GM18868 (cell line): ENCODE measurements around the gene PRKCA.

Experiments used
- ATAC-seq: cut with Tn5 transposase; IDR thresholded peaks from one replicate; pipeline ENCODE4 v1.9.1; 2021; ENCODE audit warnings: mild to moderate bottlenecking, moderate library complexity; ENCODE audit not compliant: unreplicated experiment

Gene PRKCA

DNA sequence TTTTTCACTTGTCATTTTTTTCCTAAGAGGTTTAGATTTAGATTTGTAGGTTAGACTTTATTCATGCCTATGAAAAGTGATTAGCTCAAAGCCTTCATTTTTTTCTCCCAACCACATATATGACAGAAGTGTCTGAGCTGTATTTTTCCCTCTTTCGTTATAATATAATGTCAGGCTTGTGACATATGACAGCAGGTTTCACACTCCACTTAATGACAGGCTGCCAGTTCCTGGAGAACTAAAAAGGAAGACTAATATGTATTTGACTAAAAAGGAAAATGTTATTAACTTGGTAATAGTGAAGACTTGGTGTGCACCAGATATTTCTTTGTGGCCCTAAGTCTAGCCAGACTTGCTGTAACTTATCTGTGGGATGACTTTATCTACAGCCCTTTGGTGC lies 331.8 kb downstream of the PRKCA start:
- no peak for ATAC-seq

DNA sequence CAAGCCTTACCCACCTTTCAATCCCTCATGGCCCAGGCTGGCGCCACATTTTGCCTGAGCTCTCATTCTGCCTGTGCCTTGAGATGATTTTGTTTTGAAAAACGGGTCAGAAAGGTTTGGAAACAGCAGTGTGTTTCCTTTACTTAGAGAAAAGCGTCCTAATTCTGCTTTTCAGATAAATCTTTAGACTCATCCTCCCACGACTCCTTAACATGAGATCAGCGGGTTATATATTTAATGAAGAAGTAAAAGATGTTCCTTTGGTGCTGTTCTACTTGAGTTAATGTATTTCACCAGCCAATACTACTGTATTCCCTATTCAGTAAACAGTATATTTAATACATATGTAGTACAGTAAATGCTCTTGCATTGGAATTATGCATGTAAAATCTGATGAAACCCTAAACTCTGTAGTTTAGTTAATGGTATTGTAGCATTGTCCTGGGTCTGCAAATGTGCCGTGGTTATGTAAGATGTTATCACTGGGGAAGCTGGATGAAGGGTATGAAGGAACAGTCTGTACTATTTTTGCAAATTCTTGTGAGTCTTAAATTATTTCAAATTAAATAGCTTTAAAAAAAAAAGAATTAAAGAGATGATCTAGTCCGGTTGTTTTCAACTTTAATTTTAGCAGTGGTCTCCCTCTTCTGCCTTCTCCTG lies 333.1 kb downstream of the PRKCA start:
- ATAC-seq: no peak

DNA sequence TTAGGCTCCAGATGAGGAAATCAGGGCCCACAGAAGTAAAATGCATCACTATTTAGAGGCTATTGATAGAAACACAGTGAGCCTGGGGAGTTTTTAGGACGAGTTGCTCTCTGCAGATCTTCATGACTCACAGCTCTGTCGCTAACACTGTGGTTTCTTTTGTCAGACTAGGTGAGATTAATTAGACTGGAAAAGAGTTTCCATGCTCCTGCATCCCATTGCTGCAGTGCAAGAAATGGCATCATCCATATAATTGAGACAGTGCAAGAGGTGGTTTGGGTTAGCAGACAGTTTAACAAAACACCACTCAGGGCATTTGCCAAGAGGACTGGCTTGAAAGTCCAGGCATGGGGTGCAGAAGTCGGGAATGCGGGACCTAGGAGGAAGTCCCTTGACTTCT lies 333.7 kb downstream of the PRKCA start:
- no peak for ATAC-seq

DNA sequence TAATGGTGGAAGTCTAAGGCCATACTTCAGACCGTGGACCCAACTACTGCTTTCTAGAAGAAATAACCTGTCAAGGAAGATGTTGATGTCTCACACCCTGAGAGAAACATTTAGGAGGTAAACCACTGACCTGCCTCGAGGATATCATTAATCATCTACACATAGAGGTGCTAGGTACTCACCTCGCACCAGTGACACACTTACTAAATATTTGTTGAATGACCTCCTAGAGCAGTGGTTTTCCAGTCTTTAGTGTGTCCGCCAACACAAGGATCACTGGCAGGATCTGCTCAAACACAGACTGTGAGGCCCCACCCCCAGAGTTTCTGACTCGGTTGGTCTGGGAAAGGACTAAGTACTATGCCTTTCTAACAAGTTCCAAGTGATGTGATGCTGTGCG lies 335.1 kb downstream of the PRKCA start:
- no peak for ATAC-seq

DNA sequence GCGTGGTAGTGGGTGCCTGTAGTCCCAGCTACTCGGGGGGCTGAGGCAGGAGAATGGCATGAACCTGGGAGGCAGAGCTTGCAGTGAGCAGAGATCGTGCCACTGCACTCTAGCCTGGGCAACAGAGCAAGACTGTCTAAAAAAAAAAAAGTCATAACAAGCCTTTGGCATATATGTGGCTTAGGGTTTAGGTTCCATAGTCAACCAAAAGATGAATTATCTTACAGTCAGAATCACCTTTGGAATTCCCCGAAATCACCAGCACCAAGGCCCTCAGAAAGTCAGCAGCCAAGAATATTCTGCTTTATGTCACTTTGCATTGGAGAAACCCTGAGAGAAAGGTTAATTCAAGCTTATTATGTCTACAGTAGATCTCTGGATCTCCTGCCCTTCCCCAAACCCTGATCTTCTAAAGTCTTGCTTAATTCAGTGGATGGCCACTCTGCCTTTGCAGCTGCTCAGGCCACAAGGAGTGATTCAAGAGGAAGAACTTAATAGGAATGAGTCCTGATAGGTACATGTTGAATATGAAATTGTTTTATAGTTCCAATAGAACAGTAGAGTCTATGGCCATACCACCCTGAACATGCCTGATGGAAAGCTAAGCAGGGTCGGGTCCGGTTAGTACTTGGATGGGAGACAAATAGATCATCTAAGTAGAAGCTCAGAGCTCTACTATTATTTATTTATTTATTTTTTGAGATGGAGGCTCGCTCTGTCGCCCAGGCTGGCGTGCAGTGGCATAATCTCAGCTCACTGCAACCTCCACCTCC lies 336.5 kb downstream of the PRKCA start:
- no peak for ATAC-seq

DNA sequence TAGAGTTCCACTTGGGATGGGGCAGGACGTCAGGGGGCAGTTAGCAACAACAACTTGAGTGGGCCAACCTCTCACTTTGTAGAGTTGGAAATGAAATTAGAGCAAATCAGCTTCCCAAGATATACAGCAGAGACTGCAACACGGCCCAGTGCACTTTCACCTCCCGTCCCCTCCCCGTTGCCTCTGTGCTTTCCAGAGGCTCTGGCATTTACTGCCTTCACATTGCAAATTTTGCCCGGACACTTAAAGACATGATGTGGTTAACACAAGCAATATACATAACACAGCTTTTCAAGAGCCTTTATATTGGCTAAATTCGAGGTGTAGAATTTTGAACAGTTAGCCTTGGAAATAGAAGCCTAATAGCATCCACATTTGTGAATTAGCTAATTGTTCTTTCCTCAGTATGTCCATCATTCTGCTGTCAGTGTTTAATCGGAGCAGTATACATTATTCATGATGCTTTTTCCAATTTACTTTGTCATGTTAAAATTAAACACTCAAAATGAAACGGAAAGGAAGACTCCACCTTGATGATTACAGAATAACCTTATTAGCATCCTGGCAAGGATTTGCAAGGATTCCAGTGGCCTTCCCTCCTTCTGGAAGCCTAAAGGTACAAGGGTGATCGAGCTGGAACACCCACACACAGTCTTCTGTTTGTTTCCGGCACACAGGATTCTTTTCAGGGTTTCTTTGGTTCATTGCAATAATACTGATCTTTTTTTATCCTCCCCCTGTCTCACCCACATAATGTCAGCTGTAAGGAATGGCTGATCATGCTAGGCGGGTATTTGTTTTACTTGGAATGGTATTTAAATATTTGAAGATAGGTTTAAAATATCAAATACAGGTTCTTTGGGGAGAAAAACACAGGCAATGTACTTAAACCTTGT lies 341.6 kb downstream of the PRKCA start:
- ATAC-seq: no peak

DNA sequence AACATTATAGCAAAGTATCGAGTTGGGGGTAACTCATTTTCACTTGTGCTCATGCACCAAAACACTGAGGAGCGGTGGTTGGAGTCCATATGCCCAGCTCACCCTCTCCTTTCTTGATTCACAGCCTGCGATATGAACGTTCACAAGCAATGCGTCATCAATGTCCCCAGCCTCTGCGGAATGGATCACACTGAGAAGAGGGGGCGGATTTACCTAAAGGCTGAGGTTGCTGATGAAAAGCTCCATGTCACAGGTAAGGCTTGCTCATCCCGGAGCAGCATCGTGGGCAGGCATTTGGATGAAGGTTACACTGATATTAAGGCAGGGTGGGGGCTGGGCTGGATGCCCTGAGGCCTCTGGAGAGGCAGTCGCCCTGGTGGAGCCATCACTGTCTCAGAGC lies 342.8 kb downstream of the PRKCA start:
- no peak for ATAC-seq

DNA sequence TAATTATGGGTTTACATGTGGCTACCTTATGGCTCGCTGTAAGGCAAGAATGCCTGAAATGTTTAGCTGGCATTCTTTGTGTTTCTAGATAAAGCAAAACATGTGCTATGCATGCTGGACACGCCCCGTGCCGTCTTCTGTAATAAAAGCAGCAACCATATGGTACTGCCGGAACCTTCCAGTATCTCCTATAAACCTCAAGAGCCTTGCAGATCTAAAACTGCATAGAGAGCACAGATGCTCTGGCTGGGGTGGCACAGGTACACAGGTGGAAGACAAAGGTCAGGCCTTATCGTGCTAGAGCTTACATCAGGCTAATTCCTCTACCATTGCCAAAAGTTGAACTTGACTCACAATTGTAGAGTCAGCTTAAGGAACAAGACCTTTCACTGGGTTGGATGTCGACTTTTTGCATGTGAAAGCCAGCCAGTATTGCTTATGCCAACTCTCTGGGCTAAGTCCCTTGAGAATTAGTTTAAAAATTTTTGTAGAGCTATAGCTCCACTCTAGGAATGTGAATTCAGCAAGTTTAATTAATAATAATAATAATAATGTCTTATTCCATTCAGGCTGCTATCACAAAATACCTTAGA lies 345.1 kb downstream of the PRKCA start:
- no peak for ATAC-seq

DNA sequence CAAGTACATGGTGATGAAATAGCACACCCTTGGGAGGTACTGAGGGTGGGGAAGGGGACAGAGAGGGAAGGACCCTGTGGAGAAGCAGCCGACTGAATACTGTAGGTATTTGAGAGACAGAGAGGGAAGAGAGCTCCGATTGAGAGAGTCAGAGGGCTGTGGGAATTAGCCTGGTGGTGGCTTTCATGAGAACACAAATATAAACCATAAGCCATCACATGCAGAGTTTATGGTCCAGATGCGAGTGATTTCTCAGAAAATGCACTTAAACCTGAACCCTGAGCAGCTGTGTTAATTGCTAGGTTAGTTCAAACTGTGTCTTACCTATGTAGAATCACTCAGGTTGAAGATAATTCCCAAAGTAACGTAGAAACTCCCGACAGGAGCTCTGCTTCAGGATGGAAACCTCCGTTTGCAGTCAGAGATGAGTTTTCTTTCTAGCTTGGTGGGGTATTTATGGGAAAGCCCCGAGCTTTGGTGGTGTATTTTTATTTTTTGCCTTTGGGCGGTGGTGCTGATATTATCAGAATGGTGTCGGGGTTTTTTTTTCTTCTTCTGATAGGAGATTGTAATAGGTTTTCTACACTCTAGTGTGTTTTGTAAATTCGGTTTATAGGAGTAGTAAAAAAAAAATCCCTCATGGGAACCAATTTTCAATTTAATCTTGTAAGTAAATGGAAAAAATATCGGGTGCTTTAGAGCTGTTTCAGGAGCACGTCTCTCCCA lies 347.6 kb downstream of the PRKCA start:
- ATAC-seq: no peak

DNA sequence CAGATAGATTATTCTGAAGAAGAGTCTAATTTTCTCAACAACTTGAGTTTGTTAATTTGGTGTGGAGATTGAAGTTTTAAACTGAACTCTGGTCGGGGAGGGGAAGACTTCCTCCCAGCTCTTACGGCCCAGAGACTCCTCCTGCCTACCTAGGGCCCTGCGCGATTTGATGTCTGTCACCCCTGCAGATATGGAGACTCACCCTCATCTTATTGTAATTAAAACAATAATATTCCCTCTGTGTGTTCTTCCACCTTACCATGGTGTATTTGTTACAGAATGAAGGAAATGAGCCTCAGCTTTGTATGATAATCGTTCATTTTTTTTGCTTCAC lies 348.1 kb downstream of the PRKCA start:
- ATAC-seq: no peak

DNA sequence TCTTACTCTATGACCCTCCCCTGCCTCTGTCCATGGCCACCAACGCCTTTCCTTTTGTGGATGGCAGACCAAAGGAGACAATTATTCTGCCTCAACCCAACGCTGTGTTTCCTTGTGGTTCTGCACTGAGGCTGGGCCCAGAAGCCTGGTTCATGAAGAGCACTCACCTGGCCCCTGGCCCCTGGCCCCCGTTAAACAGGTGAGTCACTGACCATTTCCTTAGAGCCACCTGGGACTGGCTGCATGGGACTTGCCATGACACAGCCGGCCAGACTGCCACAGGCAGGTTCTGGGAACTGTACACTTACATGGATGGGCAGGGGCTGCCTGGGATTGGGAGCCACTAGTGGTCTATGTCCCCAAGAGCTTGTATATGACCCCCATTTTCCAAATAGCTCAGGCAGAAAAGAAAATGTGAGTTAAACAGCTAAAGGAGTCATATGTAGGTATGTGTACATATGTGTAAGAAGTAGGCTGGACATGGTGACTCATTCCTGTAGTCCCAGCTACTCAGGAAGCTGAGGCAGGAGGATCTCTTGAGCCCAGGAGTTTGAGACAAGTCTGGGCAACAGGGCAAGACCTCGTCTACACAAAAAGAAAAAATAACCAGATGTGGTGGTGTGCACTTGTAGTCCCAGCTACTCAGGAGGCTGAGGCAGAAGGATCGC lies 350.6 kb downstream of the PRKCA start:
- ATAC-seq: no peak

DNA sequence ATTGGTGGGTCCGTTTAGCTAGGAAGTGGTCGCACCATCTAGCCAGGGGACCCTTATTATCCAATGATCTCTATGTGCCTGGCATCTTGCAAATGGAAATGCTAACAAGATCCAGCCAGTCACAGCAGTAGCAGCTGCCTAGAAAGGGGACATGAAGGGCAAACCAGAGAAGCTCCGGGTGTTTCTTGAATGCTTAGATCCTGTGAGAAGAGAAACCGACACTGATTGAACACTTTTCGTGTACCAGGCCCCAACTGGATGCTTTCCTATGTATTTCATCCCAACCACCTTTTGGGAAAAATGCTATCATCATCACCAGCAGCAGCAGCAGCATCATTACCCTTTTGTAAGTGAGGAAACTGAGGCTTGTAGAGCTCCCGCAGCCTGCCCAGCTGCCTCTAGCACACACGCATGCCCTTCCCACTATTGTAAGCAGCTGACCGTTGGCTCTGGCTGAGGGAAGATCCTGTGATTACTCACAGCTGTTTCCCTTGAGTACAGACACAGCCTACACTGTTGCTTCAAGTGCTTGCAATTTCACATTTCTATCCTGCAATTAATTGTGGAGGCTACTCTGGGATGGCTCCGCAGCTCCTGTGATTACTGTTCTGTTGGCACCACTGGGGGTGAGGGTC lies 351.8 kb downstream of the PRKCA start:
- no peak for ATAC-seq

DNA sequence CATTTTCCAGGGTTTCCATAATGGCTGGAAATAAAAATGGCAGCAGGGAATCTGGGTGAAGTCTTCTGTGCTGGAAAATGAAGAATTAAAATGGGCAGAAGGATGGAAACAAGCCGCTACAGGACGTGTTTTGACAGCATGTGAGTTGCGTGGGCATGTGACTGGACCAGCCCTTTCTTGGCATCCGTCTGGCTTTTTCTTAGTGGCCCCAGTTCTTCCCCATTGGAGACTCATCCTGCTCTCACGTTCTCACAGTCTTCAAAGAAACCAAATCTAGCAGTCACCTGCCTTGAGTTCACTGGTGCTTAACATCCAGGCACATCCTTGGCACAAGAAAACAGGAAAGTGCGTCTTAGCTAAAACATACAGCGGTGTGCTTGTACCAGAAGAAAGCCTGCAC lies 352.4 kb downstream of the PRKCA start:
- ATAC-seq: no peak

DNA sequence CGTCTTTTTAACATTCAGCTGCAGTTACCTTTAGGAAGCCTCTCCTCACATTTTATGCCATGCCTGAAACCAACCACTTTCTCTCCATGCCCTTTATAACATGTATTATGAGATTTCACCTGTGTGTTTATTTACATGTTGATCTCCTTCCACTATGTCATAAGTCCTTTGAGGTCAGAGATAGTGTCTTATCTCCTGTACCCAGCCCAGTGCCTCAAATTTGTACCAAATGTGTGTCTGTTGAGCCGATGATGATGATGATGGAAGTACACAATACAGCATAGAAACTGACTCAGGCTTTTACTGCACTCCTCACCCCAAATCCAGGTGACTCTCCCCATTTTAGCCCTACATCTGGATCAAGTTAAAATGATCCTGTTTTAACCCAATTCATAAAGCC lies 353.0 kb downstream of the PRKCA start:
- ATAC-seq: no peak

DNA sequence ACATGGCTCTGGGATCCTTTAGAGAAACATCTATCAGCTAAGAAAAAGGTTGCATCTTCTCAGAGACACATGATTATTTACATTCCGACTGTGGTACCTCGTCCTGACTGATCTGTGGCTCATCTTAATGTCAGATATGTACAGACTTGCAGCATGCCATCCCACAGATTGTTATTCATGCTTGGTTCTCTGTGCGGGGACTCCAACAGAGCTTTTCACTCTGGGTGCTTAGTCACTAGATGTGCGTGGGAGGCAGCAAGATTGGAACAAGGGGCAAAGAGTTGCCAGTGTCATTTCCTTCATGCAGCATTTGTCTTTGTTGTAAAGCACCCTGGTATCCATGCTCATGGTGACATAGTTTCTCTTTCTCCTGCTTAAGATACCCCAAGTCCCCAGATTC lies 353.4 kb downstream of the PRKCA start:
- no peak for ATAC-seq

DNA sequence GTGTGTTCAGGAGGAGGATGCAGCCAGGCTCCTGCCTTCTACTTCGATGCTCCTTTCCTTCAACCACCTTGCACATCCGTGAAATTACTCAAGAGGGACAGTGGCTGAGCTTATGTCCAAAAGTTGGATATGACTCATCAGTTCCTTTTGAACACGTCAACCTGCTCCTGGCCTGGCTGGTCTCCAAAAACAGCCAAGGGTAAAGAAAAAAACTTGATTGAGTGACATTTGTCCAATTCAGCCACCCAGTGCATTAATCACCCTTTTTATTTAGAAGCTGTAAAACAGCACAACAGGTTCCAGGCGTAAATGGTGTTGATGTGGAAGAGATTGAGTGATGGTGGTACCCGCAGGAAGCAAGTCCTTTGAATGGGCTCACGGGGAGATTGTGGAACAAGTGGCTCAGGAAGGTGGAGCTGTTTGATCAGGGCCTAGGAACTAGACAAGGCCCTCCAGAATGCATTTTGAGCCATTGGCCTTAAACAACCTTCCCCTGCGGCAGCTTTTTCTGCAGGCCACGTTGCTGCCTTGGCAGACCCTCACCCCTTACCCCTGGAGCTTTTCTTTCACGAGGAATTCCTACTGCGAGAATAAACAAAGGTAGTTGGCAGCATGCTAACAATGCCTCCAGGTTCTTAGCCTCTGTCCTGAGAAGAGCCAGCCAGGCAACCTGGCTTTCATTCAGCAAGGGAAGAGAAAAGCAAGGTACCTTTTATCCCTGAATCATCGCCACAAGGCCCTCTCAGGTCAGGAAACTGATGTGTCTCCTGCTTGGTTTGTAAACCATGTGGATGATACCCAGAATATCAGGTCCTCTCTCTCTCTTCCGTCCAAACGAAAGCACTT lies 359.2 kb downstream of the PRKCA start:
- ATAC-seq: no peak

DNA sequence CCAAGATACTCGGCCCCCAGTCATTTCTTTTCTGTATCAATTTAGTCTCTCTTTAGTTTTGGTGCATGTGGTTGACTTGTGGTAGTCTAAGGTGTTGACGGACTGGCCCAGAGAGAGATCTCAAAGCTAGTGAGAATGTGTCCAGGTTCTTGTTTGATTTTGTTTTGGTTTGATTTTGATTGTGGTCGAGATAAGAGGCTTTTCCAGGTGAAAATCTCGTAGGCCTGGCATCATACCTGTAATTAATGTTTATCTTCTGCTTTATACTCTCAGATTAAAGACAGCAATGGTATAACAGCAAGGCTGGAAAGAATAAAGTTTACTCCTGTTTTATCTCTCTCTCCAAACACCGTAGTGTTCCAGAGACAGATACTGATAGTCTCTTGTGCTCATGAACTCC lies 360.1 kb downstream of the PRKCA start:
- no peak for ATAC-seq

DNA sequence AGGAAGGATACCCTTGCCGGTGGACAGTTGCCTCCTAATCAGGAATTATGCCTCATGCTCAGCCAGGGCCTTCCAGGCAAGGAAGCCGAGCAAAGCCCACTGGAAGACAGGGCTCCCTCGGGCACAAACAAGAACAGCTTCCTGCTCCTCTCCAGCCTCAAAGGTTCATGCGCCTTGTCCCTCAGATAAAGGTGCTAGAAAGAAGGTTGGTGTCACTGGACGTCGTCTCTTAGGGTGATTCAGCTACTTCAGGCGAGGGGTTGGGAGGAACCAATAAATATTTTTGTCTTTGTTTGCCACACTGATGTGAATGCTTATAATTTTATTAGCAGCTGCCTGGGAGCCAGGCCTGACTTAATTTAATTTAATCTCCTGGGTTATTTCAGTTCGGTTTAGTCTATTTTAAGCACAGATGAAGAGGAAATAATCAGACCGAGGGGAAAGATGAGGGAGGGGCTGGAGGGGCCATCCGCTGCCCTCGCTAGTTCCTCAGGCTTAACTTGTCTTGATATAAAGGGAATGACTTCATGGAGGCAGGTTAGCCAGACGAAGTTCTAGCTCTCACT lies 360.7 kb downstream of the PRKCA start:
- no peak for ATAC-seq

DNA sequence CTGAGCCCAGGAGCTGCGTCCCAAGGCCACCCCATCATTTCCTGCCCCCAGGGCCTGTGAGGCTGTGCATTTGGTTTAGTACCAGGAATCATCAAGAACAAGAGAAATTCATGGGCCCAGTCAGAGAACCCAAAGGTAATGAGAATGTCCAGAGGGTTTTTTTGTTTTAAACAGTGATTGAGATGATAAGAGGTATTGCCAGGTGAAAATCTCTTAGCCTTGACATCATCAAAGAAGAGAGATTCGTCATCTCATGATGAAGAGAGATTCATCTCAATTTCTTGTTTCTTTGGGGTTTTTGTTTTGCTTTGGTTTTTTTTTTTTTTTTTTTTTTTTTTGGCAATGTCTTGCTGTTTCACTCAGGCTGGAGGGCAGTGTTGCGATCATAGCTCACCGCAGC lies 361.9 kb downstream of the PRKCA start:
- no peak for ATAC-seq
